ENCODE data around the gene IKBIP. TPM values are rescaled to one million over a fixed set of nuclear protein-coding genes. Genes with fewer than 3 reads are reported as not detected.
A peak's percentile ranks its signal among the peaks of the same experiment; 100 is the strongest.

IKBIP gene
- total and polyA plus RNA-seq, 7 experiments from 2014 or later, result 2.3 to 24.6 (median 5.8) TPM

- no peak for ATAC-seq
- Histone ChIP-seq H3K9me3 (ENCODE audit: control insufficient read depth in 2 of 3, low read length in 3 of 3) (no peaks in the 10 kb centered on the region), H3K4me3 (ENCODE audit: low read length) (no peak overlapping the region), H3K27me3 (ENCODE audit: control insufficient read depth in 2 of 2, insufficient read depth in 2 of 2, low read length in 2 of 2) (no peaks in the 10 kb centered on the region), H3K36me3 (ENCODE audit: control insufficient read depth in 2 of 3, insufficient read depth in 3 of 3, low read length in 3 of 3) (peaks cover 11 to 51% (median 11%) of the 10 kb centered on the region in 3 experiments), H3K4me1 (ENCODE audit: control insufficient read depth in 2 of 2, insufficient read depth in 2 of 2, low read length in 2 of 2) (no peaks in the 10 kb centered on the region), H3K27ac (ENCODE audit: low read depth, low read length) (no peak overlapping the region)
- no peaks in the 10 kb centered on the region for H3K9me3 Mint-ChIP-seq
- POLR2A ChIA-PET, result no interaction called here
- CTCF ChIA-PET, result no interaction called here
- H3K4me1 Mint-ChIP-seq, result peaks cover 0 to 4% (median 0%) of the 10 kb centered on the region in 7 donors
- H3K27ac Mint-ChIP-seq, result no peak overlapping the region
- H3K36me3 Mint-ChIP-seq, result peaks cover 4 to 47% (median 23%) of the 10 kb centered on the region in 5 donors
- H3K27me3 Mint-ChIP-seq, result no peaks in the 10 kb centered on the region
- H3K4me3 Mint-ChIP-seq, result no peak overlapping the region
- DNase-seq, result no peak
- intact Hi-C loops (cut with micrococcal nuclease), result no loop called here
Observed at GRCh38 chr12:98678236-98678945, 33.8 kb upstream of the IKBIP start.

- Histone ChIP-seq H3K4me1 (ENCODE audit: control insufficient read depth in 2 of 2, insufficient read depth in 2 of 2, low read length in 2 of 2) (no peaks in the 10 kb centered on the region), H3K36me3 (ENCODE audit: control insufficient read depth in 2 of 3, insufficient read depth in 3 of 3, low read length in 3 of 3) (peaks cover 4 to 31% (median 10%) of the 10 kb centered on the region in 3 experiments), H3K4me3 (ENCODE audit: low read length) (no peak overlapping the region), H3K9me3 (ENCODE audit: control insufficient read depth in 2 of 3, low read length in 3 of 3) (no peaks in the 10 kb centered on the region), H3K27me3 (ENCODE audit: control insufficient read depth in 2 of 2, insufficient read depth in 2 of 2, low read length in 2 of 2) (no peaks in the 10 kb centered on the region), H3K27ac (ENCODE audit: low read depth, low read length) (no peak overlapping the region)
- Mint-ChIP-seq H3K27ac (no peak overlapping the region), H3K36me3 (peaks cover 7 to 36% (median 11%) of the 10 kb centered on the region in 5 donors), H3K27me3 (no peaks in the 10 kb centered on the region), H3K9me3 (peaks cover 0 to 5% (median under 1%) of the 10 kb centered on the region in 11 donors), H3K4me3 (no peak overlapping the region), H3K4me1 (peaks cover 2 to 10% (median 5%) of the 10 kb centered on the region in 7 donors)
- DNase-seq, result no peak
- intact Hi-C loops (cut with micrococcal nuclease), result no loop called here
- ChIA-PET CTCF (no interaction called here), POLR2A (no interaction called here)
- ATAC-seq, result no peak
Observed at GRCh38 chr12:98674841-98675240, 30.3 kb upstream of the IKBIP start.

DNA sequence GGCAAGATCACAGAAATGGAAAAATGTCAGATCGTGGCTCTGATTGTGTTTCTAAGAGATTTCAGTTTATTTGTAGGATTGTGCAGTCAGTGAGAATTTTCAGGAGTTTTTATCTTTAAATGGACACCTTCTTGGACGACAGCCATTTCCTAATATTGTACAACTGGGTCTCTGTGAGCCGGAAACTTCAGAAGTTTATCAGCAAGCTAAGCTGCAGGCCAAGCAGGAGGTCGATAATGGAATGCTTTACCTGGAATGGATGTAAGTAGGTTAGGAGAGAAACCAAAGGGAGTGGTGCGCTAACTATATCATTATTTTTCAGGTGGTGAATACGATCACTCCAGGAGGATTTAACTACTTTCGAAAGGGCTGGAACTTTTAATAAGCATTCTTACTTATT is 26.9 kb upstream of the IKBIP start:
- ChIA-PET CTCF (interaction anchor here (0.6 kb wide), 1 partner anchor 120 kb away, joined by 3 read pairs; no protein-coding TSS in a partner anchor), POLR2A (no interaction called here)
- Mint-ChIP-seq H3K4me1 (peaks cover 5 to 26% (median 13%) of the 10 kb centered on the region in 7 donors), H3K36me3 (peaks cover 17 to 55% (median 34%) of the 10 kb centered on the region in 5 donors), H3K27ac (no peak overlapping the region), H3K27me3 (no peaks in the 10 kb centered on the region), H3K9me3 (peaks cover 0 to 5% (median 1%) of the 10 kb centered on the region in 11 donors), H3K4me3 (no peak overlapping the region)
- no peak overlapping the region for H3K27ac ChIP-seq (ENCODE audit: low read depth, low read length)
- no peak for ATAC-seq
- intact Hi-C loops (cut with micrococcal nuclease), result no loop called here
- H3K36me3 ChIP-seq (ENCODE audit: control insufficient read depth in 2 of 3, insufficient read depth in 3 of 3, low read length in 3 of 3), result peaks cover 10 to 24% (median 14%) of the 10 kb centered on the region in 3 experiments
- no peaks in the 10 kb centered on the region for H3K9me3 ChIP-seq (ENCODE audit: control insufficient read depth in 2 of 3, low read length in 3 of 3)
- no peaks in the 10 kb centered on the region for H3K4me1 ChIP-seq (ENCODE audit: control insufficient read depth in 2 of 2, insufficient read depth in 2 of 2, low read length in 2 of 2)
- no peak overlapping the region for H3K4me3 ChIP-seq (ENCODE audit: low read length)
- DNase-seq, result no peak
- no peaks in the 10 kb centered on the region for H3K27me3 ChIP-seq (ENCODE audit: control insufficient read depth in 2 of 2, insufficient read depth in 2 of 2, low read length in 2 of 2)

GRCh38 chr12:98669751-98670150 is 25.2 kb upstream of the IKBIP start:
- intact Hi-C loops (cut with micrococcal nuclease), result no loop called here
- Histone ChIP-seq H3K36me3 (ENCODE audit: control insufficient read depth in 2 of 3, insufficient read depth in 3 of 3, low read length in 3 of 3) (peaks cover 14 to 32% (median 16%) of the 10 kb centered on the region in 3 experiments), H3K27ac (ENCODE audit: low read depth, low read length) (no peak overlapping the region), H3K4me1 (ENCODE audit: control insufficient read depth in 2 of 2, insufficient read depth in 2 of 2, low read length in 2 of 2) (no peaks in the 10 kb centered on the region), H3K4me3 (ENCODE audit: low read length) (no peak overlapping the region), H3K9me3 (ENCODE audit: control insufficient read depth in 2 of 3, low read length in 3 of 3) (no peaks in the 10 kb centered on the region), H3K27me3 (ENCODE audit: control insufficient read depth in 2 of 2, insufficient read depth in 2 of 2, low read length in 2 of 2) (no peaks in the 10 kb centered on the region)
- CTCF ChIA-PET, result interaction anchor here (0.6 kb wide), 1 partner anchor 18 kb away, joined by 4 read pairs; no protein-coding TSS in a partner anchor
- POLR2A ChIA-PET, result interaction anchor here (0.7 kb wide), 1 partner anchor 155 kb away, joined by 4 read pairs; the partner anchor contains the start of gene TMPO
- Mint-ChIP-seq H3K27ac (peak overlapping the region in 6 of 9 donors; percentile 38 to 70 (median 55)), H3K4me3 (no peak overlapping the region), H3K4me1 (peaks cover 5 to 26% (median 13%) of the 10 kb centered on the region in 7 donors), H3K9me3 (peaks cover 0 to 5% (median 1%) of the 10 kb centered on the region in 11 donors), H3K27me3 (no peaks in the 10 kb centered on the region), H3K36me3 (peaks cover 23 to 63% (median 39%) of the 10 kb centered on the region in 5 donors)
- no peak for ATAC-seq
- no peak for DNase-seq

DNA sequence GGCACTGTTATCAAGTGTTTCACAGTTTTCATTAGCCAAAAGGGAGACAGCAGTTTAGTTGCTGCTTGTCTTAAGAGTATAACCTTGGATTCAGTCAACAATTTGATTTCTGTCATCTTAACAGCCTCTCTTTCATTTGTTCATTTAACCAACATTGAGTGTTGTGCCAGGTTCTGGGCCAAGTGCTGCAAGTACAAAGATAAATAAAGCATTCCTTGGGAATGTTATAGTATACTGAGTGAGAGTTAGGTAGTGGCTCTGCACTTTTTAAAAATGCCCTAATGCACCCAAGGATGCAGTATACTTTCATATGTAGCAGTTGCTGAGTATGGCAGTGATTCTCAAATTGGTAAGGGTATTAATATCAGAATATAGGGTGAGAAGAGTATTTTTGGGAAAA is 15.9 kb upstream of the IKBIP start:
- H3K9me3 Mint-ChIP-seq, result no peaks in the 10 kb centered on the region
- Histone ChIP-seq H3K4me1 (ENCODE audit: control insufficient read depth in 2 of 2, insufficient read depth in 2 of 2, low read length in 2 of 2) (no peaks in the 10 kb centered on the region), H3K27me3 (ENCODE audit: control insufficient read depth in 2 of 2, insufficient read depth in 2 of 2, low read length in 2 of 2) (no peaks in the 10 kb centered on the region), H3K4me3 (ENCODE audit: low read length) (no peak overlapping the region), H3K27ac (ENCODE audit: low read depth, low read length) (no peak overlapping the region), H3K36me3 (ENCODE audit: control insufficient read depth in 2 of 3, insufficient read depth in 3 of 3, low read length in 3 of 3) (peaks cover 5 to 49% (median 5%) of the 10 kb centered on the region in 3 experiments), H3K9me3 (ENCODE audit: control insufficient read depth in 2 of 3, low read length in 3 of 3) (no peaks in the 10 kb centered on the region)
- H3K27ac Mint-ChIP-seq, result no peak overlapping the region
- ChIA-PET CTCF (no interaction called here), POLR2A (no interaction called here)
- no peak overlapping the region for H3K4me3 Mint-ChIP-seq
- intact Hi-C loops (cut with micrococcal nuclease), result no loop called here
- H3K4me1 Mint-ChIP-seq, result peaks cover 0 to 15% (median 7%) of the 10 kb centered on the region in 7 donors
- ATAC-seq (no peak), DNase-seq (no peak)
- H3K36me3 Mint-ChIP-seq, result peaks cover 9 to 37% (median 21%) of the 10 kb centered on the region in 5 donors
- H3K27me3 Mint-ChIP-seq, result no peaks in the 10 kb centered on the region

DNA sequence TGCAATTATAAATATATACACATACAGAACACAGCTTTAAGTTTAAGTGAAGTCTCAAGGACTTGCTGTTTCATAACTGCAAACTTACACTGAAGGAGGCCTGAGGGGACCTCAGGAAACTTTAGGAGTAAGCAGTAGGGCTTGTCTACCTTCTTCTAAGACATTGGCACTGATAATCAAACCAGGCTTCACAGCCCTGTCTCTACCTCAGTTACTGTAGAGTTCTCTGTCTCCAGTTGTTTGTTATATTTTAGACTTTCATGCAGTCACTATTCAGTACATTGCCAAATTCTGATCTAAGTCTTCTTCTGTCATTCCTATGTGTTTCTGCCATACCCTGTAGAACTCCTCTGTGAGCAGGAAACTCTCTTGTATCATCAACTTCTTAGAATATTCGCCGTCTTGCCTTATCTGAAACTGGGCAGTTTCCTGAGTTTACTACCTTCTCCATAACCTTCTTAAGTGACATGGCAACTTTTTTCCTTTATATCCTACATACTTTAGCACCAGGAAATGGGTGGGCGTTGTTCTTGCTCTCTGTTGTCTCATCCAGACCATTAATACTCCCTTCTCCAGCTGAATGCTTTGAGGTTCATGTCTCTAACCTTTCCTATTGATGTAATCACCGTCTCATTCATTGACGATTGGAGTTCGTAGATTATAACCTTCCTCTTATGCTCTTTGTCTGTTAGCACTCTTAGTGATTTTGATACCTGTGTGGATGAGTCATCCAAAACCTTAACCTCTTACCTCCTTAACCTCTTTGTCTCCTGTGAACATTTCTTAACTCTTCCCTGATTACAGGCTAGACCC is 11.9 kb upstream of the IKBIP start:
- ChIA-PET CTCF (interaction anchor here (1.1 kb wide), 1 partner anchor 85 kb away, joined by 3 read pairs; no protein-coding TSS in a partner anchor), POLR2A (interaction anchor here (0.6 kb wide), 1 partner anchor 45 kb away, joined by 3 read pairs; no protein-coding TSS in a partner anchor)
- H3K4me3 Mint-ChIP-seq, result peak overlapping the region in 1 of 10 donors; percentile 18
- peaks cover 4 to 21% (median 12%) of the 10 kb centered on the region in 7 donors for H3K4me1 Mint-ChIP-seq
- DNase-seq, result no peak
- H3K36me3 Mint-ChIP-seq, result peaks cover 7 to 39% (median 19%) of the 10 kb centered on the region in 5 donors
- ATAC-seq, result no peak
- Histone ChIP-seq H3K27ac (ENCODE audit: low read depth, low read length) (no peak overlapping the region), H3K36me3 (ENCODE audit: control insufficient read depth in 2 of 3, insufficient read depth in 3 of 3, low read length in 3 of 3) (peaks cover 4 to 29% (median 5%) of the 10 kb centered on the region in 3 experiments), H3K4me1 (ENCODE audit: control insufficient read depth in 2 of 2, insufficient read depth in 2 of 2, low read length in 2 of 2) (no peaks in the 10 kb centered on the region), H3K9me3 (ENCODE audit: control insufficient read depth in 2 of 3, low read length in 3 of 3) (no peaks in the 10 kb centered on the region), H3K27me3 (ENCODE audit: control insufficient read depth in 2 of 2, insufficient read depth in 2 of 2, low read length in 2 of 2) (no peaks in the 10 kb centered on the region), H3K4me3 (ENCODE audit: low read length) (no peak overlapping the region)
- no peaks in the 10 kb centered on the region for H3K27me3 Mint-ChIP-seq
- intact Hi-C loops (cut with micrococcal nuclease), result no loop called here
- H3K9me3 Mint-ChIP-seq, result no peaks in the 10 kb centered on the region
- H3K27ac Mint-ChIP-seq, result peak overlapping the region in 3 of 9 donors; percentile 3 to 24 (median 7)

Measured in naive thymus-derived CD4-positive, alpha-beta T cell (primary cell).